AG10803 (cell line): Measurements from ENCODE around the gene RWDD2A.

ENCODE experiments used
- DNase-seq: peaks from one replicate; pipeline ENCODE4 v3.0.0; 2010; ENCODE audit warnings: low read depth
- H3K4me3 ChIP-seq: 2 replicates; pipeline ENCODE4 v1.5.1; 2011; ENCODE audit warnings: mild to moderate bottlenecking, low read length, control low read depth
- CTCF ChIP-seq: conservative IDR thresholded peaks from 2 replicates; pipeline ENCODE4 v1.5.1; 2011; ENCODE audit warnings: mild to moderate bottlenecking, low read length, control low read depth, inconsistent platforms

Gene RWDD2A

GRCh38 chr6:83198486-83199172, 5.5 kb downstream of the RWDD2A start:
- peak; percentile 39 for DNase-seq
- TF ChIP-seq CTCF, result no peak
- H3K4me3 ChIP-seq, result no peak overlapping the region

GRCh38 chr6:83199173-83199862, 6.2 kb downstream of the RWDD2A start:
- TF ChIP-seq CTCF, result no peak
- DNase-seq, result no peak
- H3K4me3 ChIP-seq, result no peak overlapping the region

- DNase-seq, result peak; percentile 37
- no peak overlapping the region for H3K4me3 ChIP-seq
- no peak for TF ChIP-seq CTCF
Measured at GRCh38 chr6:83199863-83200225, 6.7 kb downstream of the RWDD2A start.

GRCh38 chr6:83202031-83202430, 8.9 kb downstream of the RWDD2A start:
- no peak for DNase-seq
- no peak for TF ChIP-seq CTCF
- no peak overlapping the region for H3K4me3 ChIP-seq

GRCh38 chr6:83215131-83216047, 22.2 kb downstream of the RWDD2A start:
- peak; percentile 80 for DNase-seq
- TF ChIP-seq CTCF, result peak; percentile 97
- no peak overlapping the region for H3K4me3 ChIP-seq

- H3K4me3 ChIP-seq, result no peak overlapping the region
- TF ChIP-seq CTCF, result no peak
- DNase-seq, result no peak
Measured at GRCh38 chr6:83216806-83217205, 23.6 kb downstream of the RWDD2A start.
